HepG2 (cell line): ENCODE data around the gene HDAC5. TPM values are rescaled to one million over a fixed set of nuclear protein-coding genes. Genes with fewer than 3 reads are reported as not detected.

Experiments
- BRCA1 ChIP-seq: sonication (generic); formaldehyde crosslinking; IDR thresholded peaks from 2 replicates; pipeline ENCODE4 v1.4.0; 2020; ENCODE audit warnings: missing genetic modification reagents
- CC2D1A ChIP-seq: sonication (generic); formaldehyde crosslinking; IDR thresholded peaks from 2 replicates; pipeline ENCODE4 v1.8.1; 2023; ENCODE audit warnings: mild to moderate bottlenecking, missing genetic modification reagents
- E2F1 ChIP-seq: sonication (generic); formaldehyde crosslinking; IDR thresholded peaks from 2 replicates; pipeline ENCODE4 v1.5.0; 2020; ENCODE audit warnings: missing genetic modification reagents
- FOXK1 ChIP-seq: sonication (generic); formaldehyde crosslinking; IDR thresholded peaks from 2 replicates; pipeline ENCODE4 v1.4.0; 2020; ENCODE audit warnings: low read depth, missing genetic modification reagents, borderline replicate concordance
- FOXP1 ChIP-seq, 2 experiments: fragments of 450-650 bp in 1 of 2; IDR thresholded peaks; 2 replicates each; pipeline ENCODE4 v1.6.1; 2017 to 2018; ENCODE audit warnings: antibody characterized with exemption in 1 of 2
- HNF1B ChIP-seq: sonication (generic); formaldehyde crosslinking; IDR thresholded peaks from 2 replicates; pipeline ENCODE4 v1.5.1; 2020; ENCODE audit warnings: mild to moderate bottlenecking, moderate library complexity, missing genetic modification reagents
- KAT8 ChIP-seq: IDR thresholded peaks from 2 replicates; pipeline ENCODE4 v1.6.1; 2016; ENCODE audit warnings: missing genetic modification reagents, missing compliant biosample characterization
- NFIB ChIP-seq: sonication (generic); formaldehyde crosslinking; IDR thresholded peaks from 2 replicates; pipeline ENCODE4 v1.9.0; 2021; ENCODE audit warnings: missing genetic modification reagents, mild to moderate bottlenecking, borderline replicate concordance
- NFKBIZ ChIP-seq: IDR thresholded peaks from 2 replicates; pipeline ENCODE4 v1.6.1; 2018; ENCODE audit warnings: missing genetic modification reagents, missing compliant biosample characterization
- NFYB ChIP-seq: sonication (generic); formaldehyde crosslinking; IDR thresholded peaks from 2 replicates; pipeline ENCODE4 v1.4.0; 2020; ENCODE audit warnings: missing genetic modification reagents
- PITX1 ChIP-seq: sonication (generic); formaldehyde crosslinking; IDR thresholded peaks from 2 replicates; pipeline ENCODE4 v1.5.1; 2020; ENCODE audit warnings: mild to moderate bottlenecking, missing genetic modification reagents
- POLR2A ChIP-seq, 2 experiments: IDR thresholded peaks; 2 replicates each; pipeline ENCODE4 v1.6.1; 2011; ENCODE audit warnings: low read depth in 2 of 2, low read length in 2 of 2, mild to moderate bottlenecking in 1 of 2, moderate library complexity in 1 of 2; ENCODE audit not compliant: insufficient read depth in 1 of 2
- POLR2AphosphoS2 ChIP-seq: IDR thresholded peaks from 2 replicates; pipeline ENCODE4 v1.6.1; 2011; ENCODE audit warnings: low read depth, low read length, improper control_type of control experiment
- TBL1XR1 ChIP-seq: fragments of 150-350 bp; IDR thresholded peaks from 2 replicates; pipeline ENCODE4 v1.6.1; 2014; ENCODE audit warnings: borderline replicate concordance, low read length; ENCODE audit not compliant: partially characterized antibody
- TBP ChIP-seq: sonication (generic); formaldehyde crosslinking; IDR thresholded peaks from 2 replicates; pipeline ENCODE4 v1.5.0; 2020; ENCODE audit warnings: missing genetic modification reagents
- ZBTB46 ChIP-seq: sonication (generic); formaldehyde crosslinking; IDR thresholded peaks from 2 replicates; pipeline ENCODE4 v1.4.0; 2020; ENCODE audit warnings: mild to moderate bottlenecking, missing genetic modification reagents, borderline replicate concordance
- ZFP36L2 ChIP-seq: sonication (generic); formaldehyde crosslinking; IDR thresholded peaks from 2 replicates; pipeline ENCODE4 v1.4.0; 2020; ENCODE audit warnings: missing genetic modification reagents
- ZNF496 ChIP-seq: sonication (generic); formaldehyde crosslinking; IDR thresholded peaks from 2 replicates; pipeline ENCODE4 v1.8.1; 2023; ENCODE audit warnings: mild to moderate bottlenecking, moderate library complexity, missing genetic modification reagents; ENCODE audit not compliant: insufficient replicate concordance
- ZNF607 ChIP-seq: sonication (generic); formaldehyde crosslinking; IDR thresholded peaks from 2 replicates; pipeline ENCODE4 v1.5.1; 2020; ENCODE audit warnings: missing genetic modification reagents, mild to moderate bottlenecking, borderline replicate concordance
- ZNF619 ChIP-seq: sonication (generic); formaldehyde crosslinking; IDR thresholded peaks from 2 replicates; pipeline ENCODE4 v1.4.0; 2020; ENCODE audit warnings: mild to moderate bottlenecking, missing genetic modification reagents
- ZNF740 ChIP-seq: sonication (generic); formaldehyde crosslinking; IDR thresholded peaks from 2 replicates; pipeline ENCODE4 v1.4.0; 2020; ENCODE audit warnings: missing genetic modification reagents
- ZNF777 ChIP-seq: sonication (generic); formaldehyde crosslinking; IDR thresholded peaks from 2 replicates; pipeline ENCODE4 v1.4.0; 2020; ENCODE audit warnings: missing genetic modification reagents
- ZXDC ChIP-seq: sonication (generic); formaldehyde crosslinking; IDR thresholded peaks from 2 replicates; pipeline ENCODE4 v1.5.0; 2020; ENCODE audit warnings: mild to moderate bottlenecking, missing genetic modification reagents
- polyA plus RNA-seq, 8 experiments: library from polyadenylated mRNA; depleted of rRNA in 3 of 8; stranded (reverse) in 7 of 8; unstranded in 1 of 8; fragments of >200 nt; fragmentation: Illumina TruSeq in 4 of 8; extraction: Trizol in 4 of 8; gene quantifications; 2 replicates each; pipeline versions ENCODE4 v1.2.1 to v1.2.3, GENCODE V29; 2011 to 2016; ENCODE audit warnings: low read depth in 4 of 8, missing spikeins in 1 of 8, mixed read lengths in 1 of 8; ENCODE audit not compliant: insufficient read depth in 1 of 8
- total RNA-seq, 5 experiments: library from RNA; depleted of rRNA; stranded (reverse); fragments of >200 nt; fragmentation: Illumina TruSeq; extraction: Trizol; gene quantifications; 2 replicates each; pipeline ENCODE4 v1.2.3, GENCODE V29; 2016; ENCODE audit warnings: low read depth in 1 of 5

Gene HDAC5
- total and polyA plus RNA-seq, 2 of the 13 experiments (the other 11 are each of a cell fraction or from before 2014, with no cell fraction given), result 46.4 to 85.4 TPM

GRCh38 chr17:44170499-44171201 lies 47.2 kb upstream of the HDAC5 start, which contains the start of gene ASB16 (continued):
- no peak for TF ChIP-seq E2F1
- 0 out of 2 replicates have a peak, but pooled peaks have one; percentile 61 for TF ChIP-seq NFIB
- TF ChIP-seq KAT8 (CRISPR knock-in tag), result no peak
- TF ChIP-seq ZXDC (CRISPR knock-in tag), result no peak
- TF ChIP-seq ZBTB46 (CRISPR knock-in tag), result no peak
- TF ChIP-seq TBP (CRISPR knock-in tag), result no peak
- TF ChIP-seq ZNF496 (CRISPR knock-in tag), result no peak
- 0 out of 2 replicates have a peak, but pooled peaks have one; percentile 49 for TF ChIP-seq ZNF777 (CRISPR knock-in tag)
- TF ChIP-seq ZNF619 (CRISPR knock-in tag), result peak; percentile 51; the same call in 1 of the 2 replicates
- no peak for TF ChIP-seq TBL1XR1
- no peak for TF ChIP-seq ZNF740
- TF ChIP-seq ZFP36L2, result no peak
- TF ChIP-seq POLR2A (IDR thresholded peaks at IDR 0.05; ENCODE audit: insufficient read depth in 1 of 2, low read depth in 2 of 2, low read length in 2 of 2), result no peak
- no peak for TF ChIP-seq CC2D1A
- TF ChIP-seq ZNF607, result 0 out of 2 replicates have a peak, but pooled peaks have one; percentile 45
- TF ChIP-seq PITX1 (CRISPR knock-in tag), result no peak
- TF ChIP-seq FOXK1 (CRISPR knock-in tag), result peak; percentile 57; the same call in 1 of the 2 replicates
- TF ChIP-seq POLR2AphosphoS2, result no peak
- no peak for TF ChIP-seq FOXP1 (IDR thresholded peaks at IDR 0.05)
- peak; percentile 33; the same call in 1 of the 2 replicates for TF ChIP-seq FOXP1 (CRISPR knock-in tag; IDR thresholded peaks at IDR 0.05)
- no peak for TF ChIP-seq BRCA1 (CRISPR knock-in tag)
- peak; percentile 57; the same call in 1 of the 2 replicates for TF ChIP-seq HNF1B (CRISPR knock-in tag)
- no peak for TF ChIP-seq NFKBIZ
- no peak; the same call in 1 of the 2 replicates for TF ChIP-seq NFYB (CRISPR knock-in tag)
